ENCODE measurements around the gene NTM.

GRCh38 chr11:131918663-131919062 is 548.2 kb downstream of the NTM start:
- TF ChIP-seq CTCF (IDR thresholded peaks at IDR 0.05) (no peak), POLR2A (IDR thresholded peaks at IDR 0.05) (no peak)

All from esophagus squamous epithelium (tissue), 4 donors.